Vagina (tissue), 2 donors: ENCODE measurements around the gene CXorf66. TPM values are rescaled to one million over a fixed set of nuclear protein-coding genes. Genes with fewer than 3 reads are reported as not detected.

ENCODE experiments used
- DNase-seq, 2 donors: peaks; one replicate each; pipeline ENCODE4 v3.0.0-alpha.2; 2017; ENCODE audit errors: extremely low spot score in 2 of 2
- H3K27ac ChIP-seq: fragments of 200-600 bp; sonication (generic); one replicate; pipeline ENCODE4 v1.5.1; 2019
- H3K27me3 ChIP-seq: fragments of 200-600 bp; sonication (generic); one replicate; pipeline ENCODE4 v1.5.1; 2019
- H3K36me3 ChIP-seq, 2 donors: fragments of 200-600 bp; sonication (generic); one replicate each; pipeline ENCODE4 v1.5.1; 2017 to 2019
- H3K4me1 ChIP-seq: fragments of 200-600 bp; sonication (generic); one replicate; pipeline ENCODE4 v1.5.1; 2019
- H3K4me3 ChIP-seq, 2 donors: fragments of 200-600 bp; sonication (generic); 1 replicate in 1 of 2; 2 replicates in 1 of 2; pipeline ENCODE4 v1.5.1; 2016 to 2019
- H3K9me3 ChIP-seq: fragments of 200-600 bp; sonication (generic); one replicate; pipeline ENCODE4 v1.5.1; 2019
- POLR2A ChIP-seq, 2 donors: fragments of 450-650 bp; IDR thresholded peaks; one replicate each; pipeline ENCODE4 v1.6.1; 2017; ENCODE audit warnings: antibody characterized with exemption in 2 of 2, mild to moderate bottlenecking in 2 of 2, moderate library complexity in 2 of 2
- POLR2AphosphoS5 ChIP-seq, 2 donors: sonication (generic); formaldehyde crosslinking; IDR thresholded peaks; one replicate each; pipeline ENCODE4 v1.9.0; 2017; ENCODE audit warnings: antibody characterized with exemption in 2 of 2, mild to moderate bottlenecking in 2 of 2, low read depth in 1 of 2; ENCODE audit not compliant: insufficient read depth in 1 of 2
- intact Hi-C: fragments of 100-400 bp; cut with DNase I; formaldehyde crosslinking; loops from one replicate; pipeline ENCODE4 v1.15.1; 2023
- total RNA-seq: library from RNA; depleted of rRNA; stranded (reverse); fragments of >200 nt; gene quantifications from one replicate; pipeline ENCODE4 v1.2.3, GENCODE V29; 2016
- TF ChIP-seq, protein P1 (sequence below), 3 experiments: fragments of 450-650 bp in 2 of 3; fragments of 200-600 bp in 1 of 3; sonication (generic) in 1 of 3; IDR thresholded peaks; one replicate each; pipeline ENCODE4 v1.5.1; 2017 to 2019; ENCODE audit warnings: antibody characterized with exemption in 3 of 3, mild to moderate bottlenecking in 2 of 3, moderate library complexity in 2 of 3

CXorf66 gene
- total RNA-seq, 1 donor from 2014 or later: not detected

- Histone ChIP-seq H3K27ac (no peak overlapping the region), H3K36me3 (no peaks in the 10 kb centered on the region), H3K4me3 (no peak overlapping the region), H3K27me3 (no peaks in the 10 kb centered on the region), H3K4me1 (no peaks in the 10 kb centered on the region), H3K9me3 (no peaks in the 10 kb centered on the region)
- no peak for DNase-seq
- TF ChIP-seq POLR2AphosphoS5 (IDR thresholded peaks at IDR 0.05; ENCODE audit: insufficient read depth in 1 of 2, low read depth in 1 of 2) (no peak), POLR2A (IDR thresholded peaks at IDR 0.05) (no peak)
- TF ChIP-seq, protein P1, sequence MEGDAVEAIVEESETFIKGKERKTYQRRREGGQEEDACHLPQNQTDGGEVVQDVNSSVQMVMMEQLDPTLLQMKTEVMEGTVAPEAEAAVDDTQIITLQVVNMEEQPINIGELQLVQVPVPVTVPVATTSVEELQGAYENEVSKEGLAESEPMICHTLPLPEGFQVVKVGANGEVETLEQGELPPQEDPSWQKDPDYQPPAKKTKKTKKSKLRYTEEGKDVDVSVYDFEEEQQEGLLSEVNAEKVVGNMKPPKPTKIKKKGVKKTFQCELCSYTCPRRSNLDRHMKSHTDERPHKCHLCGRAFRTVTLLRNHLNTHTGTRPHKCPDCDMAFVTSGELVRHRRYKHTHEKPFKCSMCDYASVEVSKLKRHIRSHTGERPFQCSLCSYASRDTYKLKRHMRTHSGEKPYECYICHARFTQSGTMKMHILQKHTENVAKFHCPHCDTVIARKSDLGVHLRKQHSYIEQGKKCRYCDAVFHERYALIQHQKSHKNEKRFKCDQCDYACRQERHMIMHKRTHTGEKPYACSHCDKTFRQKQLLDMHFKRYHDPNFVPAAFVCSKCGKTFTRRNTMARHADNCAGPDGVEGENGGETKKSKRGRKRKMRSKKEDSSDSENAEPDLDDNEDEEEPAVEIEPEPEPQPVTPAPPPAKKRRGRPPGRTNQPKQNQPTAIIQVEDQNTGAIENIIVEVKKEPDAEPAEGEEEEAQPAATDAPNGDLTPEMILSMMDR (IDR thresholded peaks at IDR 0.05): no peak
- intact Hi-C loops: no loop called here
These were observed 15.6 kb downstream of the CXorf66 start for GRCh38 chrX:139949703-139950102.

DNA sequence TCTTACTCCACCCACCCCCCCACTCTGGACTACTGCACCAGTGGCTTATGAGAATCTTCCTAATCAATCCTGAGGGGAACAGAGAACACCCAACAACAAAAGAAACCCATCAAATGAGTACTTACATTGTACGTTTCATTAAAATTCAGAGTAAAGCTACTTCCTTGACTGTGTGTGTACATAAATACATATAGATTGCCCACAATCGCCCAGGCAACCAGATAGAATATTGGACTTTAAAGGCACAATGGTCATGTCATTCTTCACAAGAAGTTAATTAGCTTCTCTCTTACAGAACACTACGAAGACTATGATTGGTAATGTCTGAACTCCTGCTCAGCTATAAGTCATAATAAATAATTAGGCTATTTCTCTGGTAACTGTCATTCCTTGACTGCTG, 20.2 kb downstream of the CXorf66 start:
- Histone ChIP-seq H3K9me3 (no peaks in the 10 kb centered on the region), H3K4me3 (no peak overlapping the region), H3K27ac (no peak overlapping the region), H3K4me1 (no peaks in the 10 kb centered on the region), H3K36me3 (no peaks in the 10 kb centered on the region), H3K27me3 (no peaks in the 10 kb centered on the region)
- intact Hi-C loops: no loop called here
- no peak for TF ChIP-seq POLR2A (IDR thresholded peaks at IDR 0.05)
- no peak for TF ChIP-seq POLR2AphosphoS5 (IDR thresholded peaks at IDR 0.05; ENCODE audit: insufficient read depth in 1 of 2, low read depth in 1 of 2)
- TF ChIP-seq, protein P1 (IDR thresholded peaks at IDR 0.05): no peak
- DNase-seq: no peak

DNA sequence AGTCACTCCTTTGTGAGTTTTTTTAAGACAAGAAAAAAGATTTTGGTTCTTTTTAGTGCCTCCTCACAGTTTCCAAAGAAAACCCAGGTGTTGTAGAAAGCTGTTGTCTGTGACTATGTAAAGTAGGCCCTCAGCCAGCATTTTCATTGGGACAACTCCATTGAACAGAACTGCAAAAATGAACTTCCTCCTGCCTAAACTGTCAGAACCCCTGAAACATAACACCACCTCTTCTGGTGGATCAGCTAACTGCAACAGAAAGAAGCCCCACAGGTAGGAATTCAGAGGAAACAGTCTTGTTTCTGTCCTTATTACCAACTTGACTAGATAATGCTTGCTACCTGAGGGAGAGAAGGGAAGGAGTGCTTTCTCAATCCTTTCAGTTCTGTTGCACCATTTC, 29.1 kb downstream of the CXorf66 start:
- TF ChIP-seq, protein P1 (IDR thresholded peaks at IDR 0.05): no peak
- TF ChIP-seq POLR2A (IDR thresholded peaks at IDR 0.05) (no peak), POLR2AphosphoS5 (IDR thresholded peaks at IDR 0.05; ENCODE audit: insufficient read depth in 1 of 2, low read depth in 1 of 2) (no peak)

GRCh38 chrX:139933904-139934303, 31.4 kb downstream of the CXorf66 start:
- Histone ChIP-seq H3K27ac (peak overlapping the region; percentile 94), H3K9me3 (no peaks in the 10 kb centered on the region), H3K4me1 (peaks cover 4% of the 10 kb centered on the region), H3K36me3 (no peaks in the 10 kb centered on the region), H3K4me3 (peak overlapping the region; percentile 69 to 77), H3K27me3 (no peaks in the 10 kb centered on the region)
- intact Hi-C loops: loop anchor here (5.0 kb wide), 1 partner anchor 1527 kb away; no protein-coding TSS in a partner anchor
- TF ChIP-seq POLR2AphosphoS5 (IDR thresholded peaks at IDR 0.05; ENCODE audit: insufficient read depth in 1 of 2, low read depth in 1 of 2) (no peak), POLR2A (IDR thresholded peaks at IDR 0.05) (no peak)
- TF ChIP-seq, protein P1 (IDR thresholded peaks at IDR 0.05): no peak
- DNase-seq: no peak

More for the DNA sequence above, 29.1 kb downstream of the CXorf66 start:
- H3K36me3 ChIP-seq: no peaks in the 10 kb centered on the region
- H3K4me3 ChIP-seq: no peak overlapping the region
- H3K4me1 ChIP-seq: peaks cover 4% of the 10 kb centered on the region
- no peak for DNase-seq
- no peak overlapping the region for H3K27ac ChIP-seq
- intact Hi-C loops: no loop called here
- no peaks in the 10 kb centered on the region for H3K9me3 ChIP-seq
- H3K27me3 ChIP-seq: no peaks in the 10 kb centered on the region

DNA sequence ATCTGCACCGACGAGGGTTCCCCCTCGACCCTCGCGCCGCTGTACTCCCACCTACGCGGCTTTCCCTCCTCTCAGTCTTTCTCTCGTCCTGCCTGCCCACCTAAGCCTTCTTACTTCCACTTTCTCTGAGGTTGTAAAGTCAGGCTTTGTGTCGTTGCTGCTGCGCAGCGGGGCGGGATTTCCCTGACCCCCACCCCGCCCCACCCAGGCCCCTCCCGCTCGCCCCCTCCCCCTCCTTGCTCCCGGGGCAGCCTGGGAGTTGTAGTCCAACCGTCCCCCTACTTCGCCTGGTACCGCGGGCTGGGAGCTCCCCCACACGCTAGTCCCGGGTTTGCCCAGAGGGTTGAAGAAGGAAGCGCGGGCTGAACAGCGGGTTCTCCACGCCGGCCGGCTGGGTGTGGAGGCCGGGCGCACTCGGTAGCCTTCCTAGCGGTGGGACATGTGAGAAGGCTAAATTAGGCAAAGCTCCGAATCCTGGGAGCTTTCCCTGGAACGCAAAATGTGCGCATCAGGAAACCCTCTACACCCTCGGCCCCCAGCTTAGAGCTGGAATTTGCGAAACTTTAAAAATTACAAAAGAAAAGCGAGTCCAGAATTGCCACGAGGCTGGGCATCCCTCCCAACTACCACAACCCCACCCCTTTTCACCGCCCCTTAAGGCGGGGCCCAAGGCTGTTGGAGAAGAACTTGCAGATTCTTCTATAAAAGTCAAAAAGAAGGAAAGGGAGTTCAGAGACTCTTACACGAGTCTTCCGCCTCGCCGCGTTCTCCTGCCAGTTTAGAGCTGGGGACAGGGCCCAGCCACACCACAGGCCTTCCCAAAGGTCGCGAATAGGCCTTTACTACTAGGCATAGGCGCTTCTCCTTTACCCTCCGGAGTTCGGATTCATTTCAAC, 32.2 kb downstream of the CXorf66 start, which contains the start of gene ATP11C:
ATP11C (minus strand) TSS at position 153 of the 896 bp plus-strand sequence. CDS start 1,011 bp downstream, outside the sequence.
- peak in 1 of 2 donors; percentile 92 for DNase-seq
- Histone ChIP-seq H3K9me3 (no peaks in the 10 kb centered on the region), H3K4me3 (peak within 1 kb of the TSS; percentile 69 to 77), H3K27ac (peak within 1 kb of the TSS; percentile 94), H3K4me1 (peaks cover 4% of the 10 kb centered on the region), H3K27me3 (no peaks in the 10 kb centered on the region), H3K36me3 (no peaks in the 10 kb centered on the region)
- intact Hi-C loops: loop anchor here (5.0 kb wide), 1 partner anchor 1526 kb away; no protein-coding TSS in a partner anchor
- TF ChIP-seq POLR2AphosphoS5 (IDR thresholded peaks at IDR 0.05; ENCODE audit: insufficient read depth in 1 of 2, low read depth in 1 of 2) (peak; percentile 38 to 79), POLR2A (IDR thresholded peaks at IDR 0.05) (peak in 1 of 2 donors; percentile 54)
- TF ChIP-seq, protein P1 (IDR thresholded peaks at IDR 0.05): no peak
